NCI-H187 (cell line): ENCODE results near the gene AKAP7.

Source experiments
- DNase-seq, 2 experiments: peaks; one replicate each; lab custom pipeline; 2025; lab: John Stamatoyannopoulos, UW

AKAP7 gene

DNA sequence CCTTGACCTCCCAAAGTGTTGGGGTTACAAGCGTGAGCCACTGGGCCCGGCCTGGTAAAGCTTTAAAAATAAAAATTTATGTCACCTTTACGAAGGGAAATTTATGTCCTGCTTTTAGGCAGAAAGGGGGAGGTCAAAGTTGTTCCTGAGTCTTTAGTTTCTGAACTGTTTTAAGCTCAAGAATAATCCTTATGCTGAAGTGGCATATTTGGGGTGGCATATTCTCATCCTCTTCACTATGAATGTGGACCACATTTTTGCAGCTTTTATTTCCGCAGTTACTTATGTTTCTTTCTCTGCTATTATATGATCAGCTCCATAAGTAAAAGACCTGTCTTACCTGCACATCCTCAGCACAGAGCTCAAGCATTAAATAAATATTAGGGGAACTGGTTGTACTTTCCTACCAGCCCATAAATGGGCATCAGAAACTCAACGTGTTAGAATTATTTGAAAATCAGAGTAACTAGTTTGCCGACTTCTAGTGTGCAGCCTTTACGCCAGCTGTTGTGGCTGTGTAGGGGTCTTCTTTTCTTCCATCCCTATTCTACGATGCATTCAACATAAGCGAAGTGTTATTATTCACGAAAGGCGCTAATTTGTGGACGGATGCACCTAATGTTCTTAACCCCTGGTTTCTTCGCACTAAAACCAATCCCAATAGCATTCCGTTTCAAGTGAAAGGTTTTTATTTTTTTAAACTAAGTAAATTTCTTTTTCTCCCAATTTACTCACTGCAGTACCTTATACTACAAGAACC, 867 bp upstream of the AKAP7 start:
- DNase-seq, result no peak

DNA sequence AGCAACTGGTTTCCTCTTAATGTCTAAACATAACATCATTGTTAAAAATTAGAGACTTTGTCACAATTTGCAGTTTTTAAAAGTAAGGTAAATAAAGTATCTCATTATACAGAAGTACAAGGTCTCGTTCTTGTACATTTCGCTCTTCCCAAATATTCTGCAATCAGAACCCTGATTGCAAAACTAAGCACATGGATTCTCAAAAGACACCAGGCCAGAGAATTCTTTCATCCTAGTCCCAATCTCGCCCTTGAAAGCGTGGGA, 355 bp upstream of the AKAP7 start:
- no peak for DNase-seq

DNA sequence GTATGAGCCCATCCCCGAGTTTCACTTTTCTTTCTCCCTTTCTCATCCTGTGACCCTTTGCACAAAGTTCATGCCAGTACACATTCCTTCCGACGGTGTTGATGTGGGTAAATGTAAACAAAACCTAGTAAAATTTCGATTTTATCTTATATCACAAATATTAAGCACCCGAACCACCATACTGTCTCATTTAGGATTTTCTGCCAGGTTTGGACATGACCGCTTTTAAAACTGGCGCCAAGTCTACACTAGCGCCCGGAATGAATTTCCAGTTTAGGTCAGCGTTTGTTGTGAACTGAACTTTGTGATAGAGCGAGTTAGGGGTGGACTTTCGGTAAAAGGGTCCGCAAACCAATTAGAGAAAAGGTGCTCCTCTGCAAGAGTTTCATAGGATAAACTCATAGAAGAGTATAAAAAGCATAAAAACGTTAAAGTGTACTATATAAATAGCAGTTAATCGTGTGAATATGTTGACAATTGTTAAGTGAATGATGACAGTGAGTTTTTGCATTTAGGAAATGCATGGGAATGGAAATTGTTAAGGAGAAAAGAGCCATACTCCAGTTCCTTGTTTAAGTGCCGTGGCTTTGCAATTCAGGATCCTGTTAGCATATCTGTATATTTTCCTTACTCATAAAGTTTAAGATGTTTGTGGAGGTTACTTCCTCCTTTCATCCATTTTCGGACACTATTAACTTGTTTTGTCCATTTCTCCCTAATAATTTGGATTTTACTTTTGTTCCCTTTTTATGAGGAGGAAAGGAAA, 937 bp downstream of the AKAP7 start:
- DNase-seq, result no peak

DNA sequence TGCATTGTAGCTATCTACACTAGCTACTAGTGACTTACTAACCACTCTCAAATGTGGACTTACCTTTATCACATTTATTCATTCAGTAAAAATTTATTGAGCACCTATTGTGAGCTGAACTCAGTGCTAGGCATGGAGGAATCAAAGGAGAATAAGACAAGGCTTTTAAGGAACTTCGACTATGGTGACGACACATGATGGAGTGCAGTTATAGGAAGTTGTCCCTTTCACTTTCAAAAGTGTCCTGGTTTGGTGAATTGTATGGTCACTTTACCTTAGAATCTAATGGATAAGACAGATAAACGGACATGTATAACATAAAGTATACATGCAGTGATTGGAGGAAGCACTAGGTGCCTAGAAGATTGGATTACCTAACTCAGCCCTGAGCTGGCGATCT, 4.3 kb downstream of the AKAP7 start:
- DNase-seq, result no peak

DNA sequence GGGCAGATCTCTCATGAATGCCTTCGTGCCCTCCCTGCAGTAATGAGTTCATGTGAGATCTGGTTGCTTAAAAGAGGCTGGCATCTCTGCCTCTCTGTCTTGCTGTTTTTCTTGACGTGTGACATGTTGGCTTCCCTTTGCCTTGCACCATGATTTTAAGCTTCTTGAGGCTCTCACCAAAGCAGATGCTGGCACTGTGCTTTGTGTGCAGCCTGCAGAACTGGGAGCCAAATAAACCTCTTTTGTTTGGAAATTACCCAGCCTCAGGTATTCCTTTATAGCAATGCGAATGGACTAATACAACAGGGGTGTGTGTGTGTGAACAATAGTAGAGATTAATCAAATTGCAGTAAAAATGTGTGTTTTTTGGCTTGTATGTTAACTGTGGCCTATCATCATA, 8.1 kb downstream of the AKAP7 start:
- no peak for DNase-seq

DNA sequence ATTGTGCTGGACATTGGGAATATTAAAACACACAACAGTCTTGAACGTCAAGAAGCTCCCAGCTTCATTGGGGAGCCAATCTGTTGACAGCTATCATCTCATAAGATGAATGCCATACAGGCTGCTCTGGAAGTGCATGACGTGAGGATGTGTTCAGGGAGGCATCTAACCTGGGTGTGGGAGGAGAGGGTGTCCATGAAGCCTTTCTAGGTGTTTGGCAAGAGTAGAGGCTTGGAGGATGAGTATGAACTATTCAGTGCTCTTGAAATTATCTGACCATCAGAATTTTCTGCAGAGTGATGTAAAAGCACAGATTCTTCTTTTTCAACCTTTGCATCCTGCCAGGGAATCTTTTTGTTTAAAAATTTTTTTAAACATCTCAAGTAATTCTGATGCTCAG, 11.6 kb downstream of the AKAP7 start:
- DNase-seq, result no peak

DNA sequence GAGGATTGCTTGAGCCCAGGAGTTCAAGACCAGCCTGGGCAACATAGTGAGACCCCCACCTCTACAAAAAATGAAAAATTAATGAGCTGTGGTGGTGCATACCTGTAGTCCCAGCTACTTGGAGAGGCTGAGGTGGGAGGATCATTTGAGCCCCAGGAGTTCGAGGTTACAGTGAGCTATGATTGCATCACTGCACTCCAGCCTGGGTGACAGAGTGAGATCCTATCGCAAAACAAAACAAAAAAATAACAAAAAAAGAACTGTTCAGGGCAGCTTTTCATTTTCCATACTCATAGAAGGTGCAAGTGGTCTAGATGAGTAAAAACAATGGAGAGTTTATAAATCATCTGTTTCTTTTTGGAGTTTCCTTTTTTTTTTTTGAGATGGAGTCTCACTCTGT, 21.1 kb downstream of the AKAP7 start:
- no peak for DNase-seq

DNA sequence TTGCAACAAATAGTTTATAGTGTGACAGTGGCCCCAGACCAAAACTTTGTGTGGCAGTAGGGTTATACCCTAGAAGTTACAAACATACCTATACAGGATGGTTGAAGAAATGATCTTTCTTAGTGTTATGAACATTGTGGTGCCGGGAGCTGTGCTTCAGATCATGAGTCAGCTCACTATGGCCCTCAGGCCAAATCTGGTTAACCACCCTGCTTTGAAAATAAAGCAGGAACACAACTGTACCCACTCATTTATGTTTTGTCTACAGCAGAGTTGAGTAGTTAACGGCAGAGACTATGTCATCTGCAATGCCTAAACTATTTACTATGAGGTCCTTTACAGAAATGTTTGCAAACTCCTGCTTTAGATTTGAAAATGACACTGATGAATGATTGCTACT, 24.3 kb downstream of the AKAP7 start:
- DNase-seq, result no peak

DNA sequence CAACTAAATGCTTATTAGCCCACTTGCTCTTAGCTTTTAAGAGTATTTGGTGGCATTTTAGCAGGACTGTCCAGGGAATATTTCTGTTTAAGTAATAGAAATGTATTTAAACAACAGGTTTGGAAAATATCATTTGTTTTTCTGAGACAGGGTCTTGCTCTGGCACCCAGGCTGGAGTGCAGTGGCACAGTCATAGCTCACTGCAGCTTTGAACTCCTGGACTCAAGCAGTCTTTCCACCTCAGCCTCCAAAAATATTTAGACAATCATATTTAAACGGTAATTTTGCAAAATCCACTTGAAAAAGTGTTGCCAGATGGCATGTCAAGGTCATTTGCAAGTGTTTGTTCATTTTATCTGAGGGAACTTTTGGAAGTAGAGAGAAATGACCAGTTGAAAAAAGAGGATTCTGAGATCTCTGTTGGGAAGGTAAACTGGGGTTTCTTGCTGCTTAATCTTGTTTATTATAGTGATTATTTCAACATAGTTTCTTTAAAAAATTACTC, 25.0 kb downstream of the AKAP7 start:
- no peak for DNase-seq

DNA sequence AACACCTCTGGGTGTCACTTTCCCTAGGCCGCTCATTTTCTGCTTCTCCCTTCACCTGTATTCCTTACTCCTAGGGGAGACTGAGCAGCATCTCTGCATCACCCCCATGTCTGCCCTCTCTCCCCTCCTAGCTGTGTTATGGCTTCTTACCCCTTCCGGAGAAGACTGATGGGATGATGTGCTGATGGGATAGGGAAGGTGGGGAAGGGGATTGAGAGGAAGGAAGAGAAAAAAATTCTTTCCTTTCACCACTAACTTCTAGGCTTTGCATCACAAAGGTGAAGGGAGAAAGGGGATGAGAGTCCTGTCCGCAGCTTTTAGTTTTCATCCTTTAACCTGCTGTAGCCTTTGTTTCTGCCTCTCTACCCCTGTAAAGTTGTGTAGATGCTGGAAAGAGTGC, 26.7 kb downstream of the AKAP7 start:
- DNase-seq, result no peak

DNA sequence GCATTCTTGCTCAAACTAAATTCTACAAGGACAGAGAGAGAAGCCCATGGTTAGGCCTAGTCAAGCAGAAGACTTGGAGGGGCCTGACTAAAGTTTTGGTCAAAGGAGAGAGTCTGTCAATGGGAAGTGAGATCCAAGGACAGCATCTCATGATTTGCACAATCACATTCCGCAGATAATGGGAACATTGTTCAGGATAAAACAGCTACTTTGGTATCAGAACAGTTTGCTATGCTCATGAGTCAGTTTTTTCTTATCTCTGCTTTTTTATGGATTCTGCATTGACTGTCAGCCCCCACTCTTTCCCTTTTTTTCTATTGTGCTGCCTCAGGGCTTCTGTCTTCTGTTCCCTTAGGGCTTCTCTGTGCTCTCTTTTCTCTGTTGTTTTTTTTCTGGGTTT, 28.6 kb downstream of the AKAP7 start:
- no peak for DNase-seq

DNA sequence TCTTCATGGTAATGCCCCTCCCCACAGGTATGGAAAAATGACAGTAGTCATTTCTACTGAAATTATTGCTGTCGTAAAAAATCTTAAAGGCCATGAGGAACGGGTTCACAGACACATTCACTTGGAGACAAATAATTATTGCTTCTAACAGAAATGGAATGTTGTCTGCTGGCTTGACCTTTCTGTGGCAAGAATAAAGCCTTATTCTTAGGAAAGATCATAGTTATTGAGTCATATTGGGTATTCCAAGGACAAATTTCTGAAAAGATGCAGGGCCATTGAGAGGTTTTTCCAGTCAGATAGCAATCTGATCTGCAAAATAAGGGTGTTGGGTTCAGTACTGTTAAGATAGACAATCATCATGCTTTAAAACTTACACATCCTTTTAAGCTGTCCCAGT, 29.2 kb downstream of the AKAP7 start:
- DNase-seq, result no peak

DNA sequence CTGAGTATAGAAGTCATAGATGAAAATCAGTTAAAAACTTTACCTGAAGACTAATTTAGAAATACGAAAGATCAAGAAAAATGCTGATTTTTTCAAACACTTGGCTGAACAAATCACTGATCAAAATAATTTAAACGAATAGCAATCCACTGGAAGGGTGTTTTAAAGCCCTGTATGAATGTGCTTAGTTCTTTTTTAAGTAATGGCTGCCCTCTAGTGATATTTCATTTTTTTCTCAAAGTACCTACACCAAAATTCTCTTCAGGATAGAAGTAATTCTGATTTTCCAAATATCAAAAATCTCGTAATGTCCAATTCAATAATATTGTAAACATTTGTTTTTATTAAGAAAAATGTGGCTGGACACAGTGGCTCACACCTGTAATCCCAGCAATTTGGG, 32.5 kb downstream of the AKAP7 start:
- no peak for DNase-seq

DNA sequence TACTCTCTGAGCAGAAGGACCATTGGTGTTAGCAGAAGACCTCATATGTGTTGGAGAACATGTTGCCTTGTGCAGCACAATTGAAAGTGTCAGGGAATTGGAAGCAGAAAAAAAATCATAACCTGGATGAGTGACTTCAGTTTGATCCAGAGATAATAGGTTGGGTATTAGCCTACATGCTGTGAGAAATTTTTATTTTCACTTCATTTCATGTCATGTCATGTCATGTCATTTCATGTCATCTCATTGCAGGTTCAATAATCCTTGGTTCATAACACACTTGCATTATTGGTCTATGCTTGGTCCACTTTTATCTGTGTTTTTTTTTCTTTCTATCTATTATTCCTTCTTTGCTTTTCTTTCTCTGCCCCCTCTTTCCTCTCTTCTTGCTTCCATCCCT, 34.3 kb downstream of the AKAP7 start:
- no peak for DNase-seq

DNA sequence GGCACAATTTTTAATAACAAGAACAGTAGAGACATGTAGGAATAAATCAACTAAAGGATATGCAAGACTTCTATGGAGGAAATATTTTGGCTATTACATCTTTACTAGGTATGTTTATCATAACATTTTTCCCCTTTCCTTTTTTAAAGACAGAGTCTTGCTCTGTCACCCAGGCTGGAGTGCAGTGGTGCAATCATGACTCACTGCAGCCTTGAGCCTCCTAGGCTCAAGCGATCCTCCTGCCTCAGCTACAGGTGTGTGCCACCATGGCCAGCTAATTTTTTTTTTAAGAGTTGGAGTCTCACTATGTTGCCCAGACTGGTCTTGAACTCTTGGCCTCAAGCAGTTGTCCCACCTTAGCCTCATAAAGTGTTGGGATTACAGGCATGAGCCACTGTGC, 37.0 kb downstream of the AKAP7 start:
- DNase-seq, result no peak

DNA sequence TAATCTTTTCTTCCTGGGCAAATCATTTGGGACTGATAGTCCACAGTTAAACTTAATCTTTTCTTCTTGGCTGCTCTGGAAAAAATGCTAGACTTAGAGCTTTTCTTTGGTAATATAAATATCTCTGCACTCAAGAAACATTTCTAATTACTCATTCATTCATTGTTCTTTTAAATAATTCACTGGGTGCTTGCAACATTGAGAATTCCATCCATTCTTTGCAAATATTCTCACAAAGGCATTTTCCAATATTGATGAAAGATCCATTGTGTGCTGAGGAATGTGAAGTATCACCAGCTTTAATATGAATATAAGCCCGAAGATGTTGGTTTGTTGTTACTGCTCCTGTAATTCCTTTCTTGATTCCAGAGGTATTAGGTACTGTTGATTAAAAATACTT, 38.4 kb downstream of the AKAP7 start:
- no peak for DNase-seq

DNA sequence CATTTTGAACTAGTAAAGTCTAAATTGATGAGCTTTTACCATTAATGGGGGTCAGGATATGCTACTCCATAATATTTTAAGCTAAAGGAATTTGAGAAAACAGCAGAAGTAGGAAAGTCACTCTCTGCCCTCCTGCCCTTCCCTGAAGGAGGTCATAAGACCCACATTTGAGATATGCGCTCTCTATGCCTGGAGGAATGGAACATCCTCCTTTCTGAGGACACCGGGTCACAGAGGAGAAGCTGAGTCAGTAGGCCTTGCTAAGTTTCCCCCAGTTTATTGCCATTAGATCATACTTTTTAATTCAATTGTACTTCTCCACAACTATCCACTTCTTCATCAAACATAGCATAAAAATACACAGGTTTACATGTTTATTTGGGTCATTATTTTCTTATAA, 40.3 kb downstream of the AKAP7 start:
- DNase-seq, result no peak

DNA sequence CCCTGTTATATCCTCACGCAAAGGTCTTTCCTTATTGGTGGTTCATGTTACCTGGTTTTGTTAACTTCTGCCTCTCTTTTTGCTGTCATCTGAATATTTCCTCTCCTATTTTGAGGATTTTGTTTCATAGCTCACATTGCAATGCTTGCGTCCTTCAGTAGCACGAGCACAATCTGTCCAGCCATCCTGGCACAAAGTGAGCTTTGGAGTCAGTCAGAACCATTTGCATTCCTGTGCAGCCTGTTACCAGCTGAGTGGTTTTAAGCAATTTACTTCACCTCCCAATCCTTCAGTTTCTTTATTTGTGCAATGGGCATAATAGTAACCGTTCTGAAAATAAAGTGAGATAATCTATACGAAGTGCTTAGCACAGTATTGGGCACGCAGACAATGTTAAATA, 42.7 kb downstream of the AKAP7 start:
- no peak for DNase-seq

DNA sequence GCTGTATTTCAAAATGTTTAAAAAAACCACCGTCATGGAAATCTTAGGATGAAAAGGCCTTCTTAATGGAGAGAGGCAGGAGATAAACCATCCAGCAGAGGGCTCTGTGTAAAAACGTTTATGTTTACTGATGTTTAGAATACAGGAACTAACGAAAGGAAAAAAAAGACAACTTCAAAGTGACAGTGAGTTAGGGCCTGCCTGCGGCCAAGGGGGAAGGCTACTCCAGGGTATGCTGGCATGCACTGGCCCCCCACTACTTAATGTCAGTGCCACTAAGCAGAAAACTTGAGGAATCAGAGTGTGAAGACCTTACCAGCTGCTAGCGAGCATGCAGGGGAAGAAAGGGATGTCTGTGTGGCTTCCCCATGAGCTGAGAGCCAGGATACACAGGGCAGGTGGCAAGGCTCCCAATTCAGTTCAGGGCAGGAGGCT, 47.7 kb downstream of the AKAP7 start:
- DNase-seq, result no peak

DNA sequence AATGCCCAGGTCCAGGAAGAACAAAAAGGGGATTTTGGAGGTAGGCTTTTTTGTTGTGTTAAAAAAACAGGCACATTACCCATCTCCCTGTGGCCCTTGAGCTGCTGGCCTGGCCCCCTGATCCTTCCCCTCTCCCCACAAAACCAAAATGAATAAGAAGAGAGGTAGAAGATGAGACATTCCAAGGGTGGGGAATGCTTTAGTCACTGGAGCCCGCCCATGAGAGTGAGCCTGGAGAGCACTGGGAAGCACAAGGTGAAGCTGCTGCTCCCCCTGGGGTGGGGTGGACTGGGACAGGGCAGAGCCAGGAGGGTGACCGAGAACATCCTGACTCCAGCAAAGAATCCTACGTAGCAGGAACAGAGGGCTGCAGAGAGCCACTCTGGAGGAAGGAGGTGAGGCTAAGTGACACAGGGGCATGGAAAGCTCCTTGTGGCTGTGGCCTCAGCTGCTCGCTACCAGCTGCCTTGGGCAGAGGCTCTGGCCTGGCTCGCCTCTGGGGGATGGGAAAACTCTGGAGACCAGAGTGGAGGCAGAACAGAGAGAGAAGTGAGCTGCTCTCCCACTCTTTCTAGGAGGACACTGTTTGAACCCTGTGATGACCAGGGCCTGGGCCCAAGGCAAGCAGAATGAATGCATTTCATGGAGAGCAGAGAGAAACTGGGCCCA, 48.3 kb downstream of the AKAP7 start:
- no peak for DNase-seq

DNA sequence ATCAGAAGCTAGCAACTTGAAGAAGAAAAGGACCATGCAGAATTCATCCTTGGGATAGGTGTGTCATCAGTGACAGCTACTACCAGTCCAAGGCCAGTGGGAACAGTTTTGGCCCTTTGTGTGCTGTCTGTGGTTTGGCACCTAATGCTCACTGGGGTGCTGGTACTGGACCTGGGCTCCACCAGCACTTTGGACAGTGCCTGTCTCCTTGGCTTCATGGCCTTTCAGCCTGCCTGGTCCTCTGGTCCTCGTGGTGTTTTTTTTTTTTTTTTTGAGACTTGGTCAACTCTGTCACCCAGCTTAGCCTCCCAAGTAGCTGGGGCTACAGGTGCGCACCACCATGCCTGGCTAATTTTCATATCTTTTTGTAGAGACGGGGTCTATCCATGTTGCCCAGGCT, 56.3 kb downstream of the AKAP7 start:
- no peak for DNase-seq

DNA sequence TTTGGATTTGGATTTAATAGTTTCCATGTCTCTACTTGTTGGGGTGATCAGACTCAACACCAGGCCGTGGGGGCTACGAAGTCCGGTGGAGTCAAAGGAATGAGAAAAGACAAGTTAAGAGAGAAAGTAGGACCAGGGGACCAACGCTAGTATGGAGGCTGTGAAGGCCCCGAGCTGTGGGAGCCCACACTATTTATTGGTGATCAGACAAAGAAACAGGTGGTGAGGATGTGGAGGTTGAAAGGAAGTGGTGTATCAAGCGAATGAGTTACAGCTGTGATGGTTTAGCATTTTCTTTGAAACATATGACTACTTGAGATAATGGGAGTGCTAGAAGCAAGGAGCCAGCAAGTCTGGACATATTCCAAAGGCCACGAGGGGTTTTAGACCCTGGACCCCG, 62.4 kb downstream of the AKAP7 start:
- no peak for DNase-seq

DNA sequence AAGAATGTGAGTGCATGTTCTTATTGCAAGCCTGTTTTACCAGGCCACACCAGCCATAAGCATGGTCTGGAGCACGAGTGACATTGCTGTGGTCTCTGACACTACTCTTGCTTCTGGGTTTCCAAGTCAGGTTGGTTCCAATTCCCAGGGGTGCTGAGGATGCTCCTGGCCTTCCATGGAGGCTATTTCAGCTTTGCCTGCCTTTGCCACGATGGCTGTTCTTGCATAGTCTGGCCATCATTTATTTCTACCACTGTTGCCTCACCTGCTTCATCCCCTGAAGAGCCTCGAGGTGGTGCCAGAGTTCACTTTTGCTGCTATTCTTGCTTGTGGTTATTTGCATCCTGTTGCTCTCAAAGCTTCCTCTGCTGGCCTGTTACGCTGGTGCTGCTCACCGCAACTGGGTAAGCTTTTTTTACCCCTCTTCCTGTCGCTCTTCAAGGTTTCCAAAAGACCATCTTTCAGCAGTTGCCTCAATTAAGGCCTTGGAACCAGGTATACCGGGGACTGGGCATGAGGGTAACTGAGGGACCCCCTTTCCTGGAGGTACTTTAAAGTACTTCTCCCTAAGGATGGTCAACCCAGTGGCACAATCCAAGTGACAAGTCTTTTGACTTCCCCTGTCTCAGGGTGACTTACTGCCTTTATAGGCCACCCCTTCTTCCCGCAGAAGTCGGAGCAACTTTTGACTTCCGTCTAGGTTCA, 64.5 kb downstream of the AKAP7 start:
- DNase-seq, result no peak
